Effector memory CD4-positive, alpha-beta T cell (primary cell): ENCODE data around the gene IER3.
"Not testable (repeated sequence)": the region's sequence is repeated elsewhere in the genome, so short reads cannot be mapped to it uniquely, and the experiment has no call there.

Experiments
- DNase-seq, 3 donors: peaks; one replicate each; pipeline ENCODE4 v3.0.0-alpha.2; 2020
- H3K27ac ChIP-seq: 2 replicates; pipeline ENCODE4 v1.7.0; 2013; ENCODE audit warnings: mild to moderate bottlenecking, low read length, moderate library complexity; ENCODE audit not compliant: insufficient read depth, poor library complexity, severe bottlenecking
- H3K27me3 ChIP-seq: replicated peaks from 2 replicates; pipeline ENCODE4 v1.7.0; 2013; ENCODE audit warnings: mild to moderate bottlenecking, low read length; ENCODE audit not compliant: insufficient read depth, control insufficient read depth, poor library complexity, severe bottlenecking
- H3K36me3 ChIP-seq: 2 replicates; pipeline ENCODE4 v1.7.0; 2013; ENCODE audit warnings: mild to moderate bottlenecking, low read length, moderate library complexity; ENCODE audit not compliant: control insufficient read depth, insufficient read depth
- H3K4me1 ChIP-seq: 2 replicates; pipeline ENCODE4 v1.7.0; 2013; ENCODE audit warnings: low read length, mild to moderate bottlenecking; ENCODE audit not compliant: control insufficient read depth, insufficient read depth, poor library complexity, severe bottlenecking
- H3K4me3 ChIP-seq: 2 replicates; pipeline ENCODE4 v1.7.0; 2013; ENCODE audit warnings: low read length, low read depth, mild to moderate bottlenecking; ENCODE audit not compliant: insufficient read depth, poor library complexity, severe bottlenecking
- H3K9me3 ChIP-seq: 2 replicates; pipeline ENCODE4 v1.7.0; 2013; ENCODE audit warnings: mild to moderate bottlenecking, low read length, moderate library complexity; ENCODE audit not compliant: control insufficient read depth

IER3 gene

DNA sequence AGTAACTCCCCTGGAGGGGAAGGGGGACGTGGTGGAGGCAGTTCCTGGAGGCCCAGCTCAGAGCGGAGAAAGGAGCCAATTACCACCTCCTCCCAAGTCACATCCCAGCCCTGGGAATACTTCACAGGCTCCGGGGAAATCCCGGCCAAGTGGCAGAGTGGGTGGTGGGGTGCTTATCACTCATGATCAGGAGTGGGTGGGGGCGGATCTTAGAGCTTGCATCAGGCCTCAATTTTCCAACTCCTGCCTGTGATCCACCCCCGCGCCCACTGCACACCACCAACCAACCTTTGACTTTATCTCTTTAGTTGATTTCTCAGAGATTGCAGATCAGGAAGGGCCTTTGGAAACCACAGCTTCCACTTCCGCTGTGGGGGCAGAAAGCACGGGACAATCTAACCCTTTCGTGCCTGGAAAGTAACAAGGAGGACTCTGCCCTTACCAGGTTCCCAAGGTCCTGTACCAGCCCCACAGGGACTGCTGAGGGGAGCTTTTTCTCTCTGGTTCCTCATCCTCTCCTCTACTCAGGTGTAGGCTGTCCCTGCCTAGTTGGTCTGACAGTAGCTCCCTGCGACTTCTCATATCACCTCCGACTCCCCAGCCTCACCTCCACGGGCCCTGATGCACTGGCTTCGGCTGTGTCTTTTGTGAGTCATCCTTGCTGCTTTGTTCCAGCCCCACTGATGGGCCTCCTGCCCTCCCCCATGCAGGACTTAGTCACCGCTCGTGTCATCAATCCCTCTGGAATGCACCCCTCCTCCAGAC is 24.9 kb upstream of the IER3 start:
- Histone ChIP-seq H3K9me3 (no peaks in the 10 kb centered on the region), H3K36me3 (no peaks in the 10 kb centered on the region), H3K4me3 (peak overlapping the region; percentile 5), H3K27ac (no peak overlapping the region), H3K27me3 (no peaks in the 10 kb centered on the region), H3K4me1 (peaks cover 19% of the 10 kb centered on the region)
- peak; percentile 34 to 50 (median 37) for DNase-seq

DNA sequence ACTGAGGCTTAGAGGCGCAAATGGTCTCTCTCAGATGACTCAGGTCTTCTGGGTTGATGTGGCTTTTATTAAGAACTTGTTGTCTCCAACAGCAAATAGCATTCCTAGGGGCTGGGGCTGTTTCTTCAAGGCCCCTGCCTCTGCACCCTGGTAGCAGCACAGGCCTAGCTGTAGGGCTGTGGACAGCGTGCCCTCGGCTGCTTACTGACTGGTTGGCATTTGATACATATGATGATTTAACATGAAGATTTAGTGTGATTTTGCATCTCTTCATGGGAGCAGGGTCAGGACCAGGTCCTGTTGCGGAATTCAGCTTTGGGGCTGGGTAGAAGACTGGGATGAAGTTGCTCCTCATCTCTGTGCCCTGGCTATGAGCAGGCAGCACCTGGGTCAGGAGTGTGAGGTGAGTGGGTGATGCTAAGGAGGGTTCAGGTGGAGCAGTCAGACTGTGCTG is 24.3 kb upstream of the IER3 start:
- Histone ChIP-seq H3K4me1 (peaks cover 19% of the 10 kb centered on the region), H3K4me3 (no peak overlapping the region), H3K9me3 (no peaks in the 10 kb centered on the region), H3K27me3 (no peaks in the 10 kb centered on the region), H3K27ac (no peak overlapping the region), H3K36me3 (no peaks in the 10 kb centered on the region)
- no peak for DNase-seq

DNA sequence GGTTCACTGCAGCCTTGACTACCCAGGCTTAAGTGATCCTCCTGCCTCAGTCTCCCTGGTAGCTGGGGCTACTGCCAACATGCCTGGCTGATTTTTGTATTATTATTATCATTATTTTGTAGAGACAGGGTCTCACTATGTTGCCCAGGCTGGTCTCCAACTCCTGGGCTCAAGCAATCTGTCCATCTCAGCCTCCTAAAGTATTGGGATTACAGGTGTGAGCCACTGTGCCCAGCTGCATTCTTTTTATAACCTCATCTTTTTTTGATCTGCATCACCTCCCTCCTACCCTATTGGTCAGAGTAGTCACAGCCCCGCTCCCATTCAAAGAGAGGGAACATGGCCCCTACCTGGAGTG is 23.6 kb upstream of the IER3 start:
- Histone ChIP-seq H3K4me3 (no peak overlapping the region), H3K9me3 (no peaks in the 10 kb centered on the region), H3K27ac (no peak overlapping the region), H3K36me3 (no peaks in the 10 kb centered on the region), H3K4me1 (peaks cover 19% of the 10 kb centered on the region), H3K27me3 (no peaks in the 10 kb centered on the region)
- DNase-seq = no peak

DNA sequence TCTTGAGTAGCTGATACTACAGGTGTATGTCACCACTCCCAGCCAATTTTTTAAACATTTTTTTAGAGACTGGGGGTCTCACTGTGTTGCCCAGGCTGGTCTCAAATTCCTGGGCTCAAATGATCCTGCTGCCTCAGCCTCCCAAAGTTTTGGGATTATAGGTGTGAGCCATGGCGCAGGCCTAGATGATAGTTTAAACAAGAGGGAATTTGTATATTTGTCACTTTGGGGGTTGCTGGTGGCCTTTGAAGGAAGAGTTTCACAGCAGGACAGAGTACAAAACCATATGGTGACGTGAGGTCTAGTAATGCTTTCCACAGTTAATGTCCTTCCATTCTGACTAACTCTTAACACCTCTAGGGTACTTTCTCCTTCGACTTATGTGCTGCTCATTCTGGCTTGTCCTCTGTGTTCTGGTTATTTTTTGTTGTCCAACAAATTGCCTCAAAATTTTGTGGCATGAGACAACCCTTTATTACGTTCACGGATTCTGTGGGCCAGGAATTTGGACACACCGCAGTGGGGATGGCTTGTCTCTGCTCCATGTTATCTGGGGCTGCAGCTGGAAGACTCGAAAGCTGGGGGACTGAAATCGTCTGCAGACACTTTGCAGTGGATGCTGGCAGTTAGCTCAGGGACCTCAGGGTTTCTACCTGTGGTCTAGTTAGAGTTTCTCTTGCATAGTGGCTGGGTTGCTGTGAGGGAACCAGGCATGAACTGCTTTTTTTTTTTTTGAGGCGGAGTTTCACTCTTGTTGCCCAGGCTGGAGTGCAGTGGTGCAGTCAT is 23.0 kb upstream of the IER3 start:
- Histone ChIP-seq H3K36me3 (no peaks in the 10 kb centered on the region), H3K9me3 (no peaks in the 10 kb centered on the region), H3K4me1 (peaks cover 19% of the 10 kb centered on the region), H3K27me3 (no peaks in the 10 kb centered on the region), H3K4me3 (no peak overlapping the region), H3K27ac (no peak overlapping the region)
- DNase-seq = no peak

DNA sequence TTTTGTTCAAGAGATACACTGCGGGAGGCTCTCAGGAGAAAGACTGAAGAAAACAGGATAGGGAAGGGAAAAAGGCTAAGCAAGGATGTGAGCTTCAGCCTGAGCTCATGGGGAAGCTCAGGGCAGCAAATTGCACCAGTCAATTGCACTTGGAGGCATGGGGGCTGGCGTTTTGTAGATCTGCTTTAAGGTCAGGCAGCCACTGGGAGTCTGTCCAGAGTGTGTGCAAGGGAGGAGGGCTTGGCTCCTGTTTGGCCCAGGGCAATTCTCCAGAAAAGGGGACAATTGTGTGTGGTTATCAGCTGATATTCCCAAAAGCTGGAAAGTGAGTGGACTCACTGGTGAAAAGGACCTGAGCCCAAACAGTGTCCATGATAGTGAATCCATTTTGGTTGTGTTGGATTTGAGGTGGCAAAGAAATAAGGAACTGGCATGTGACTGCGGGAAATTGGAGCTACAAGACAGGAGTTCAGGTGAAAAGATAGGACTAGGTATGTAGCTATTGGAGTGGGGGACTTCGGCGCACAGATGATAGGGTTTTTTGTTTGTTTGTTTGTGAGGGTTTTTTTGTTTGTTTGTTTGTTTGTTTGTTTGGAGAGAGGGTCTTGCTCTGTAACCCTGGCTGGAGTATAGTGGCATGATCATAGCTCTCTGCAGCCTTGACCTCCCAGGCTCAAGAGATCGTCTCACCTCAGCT is 22.3 kb upstream of the IER3 start:
- no peaks in the 10 kb centered on the region for H3K27me3 ChIP-seq
- no peaks in the 10 kb centered on the region for H3K9me3 ChIP-seq
- H3K4me3 ChIP-seq = no peak overlapping the region
- H3K36me3 ChIP-seq = no peaks in the 10 kb centered on the region
- DNase-seq = no peak
- no peak overlapping the region for H3K27ac ChIP-seq
- peaks cover 19% of the 10 kb centered on the region for H3K4me1 ChIP-seq

DNA sequence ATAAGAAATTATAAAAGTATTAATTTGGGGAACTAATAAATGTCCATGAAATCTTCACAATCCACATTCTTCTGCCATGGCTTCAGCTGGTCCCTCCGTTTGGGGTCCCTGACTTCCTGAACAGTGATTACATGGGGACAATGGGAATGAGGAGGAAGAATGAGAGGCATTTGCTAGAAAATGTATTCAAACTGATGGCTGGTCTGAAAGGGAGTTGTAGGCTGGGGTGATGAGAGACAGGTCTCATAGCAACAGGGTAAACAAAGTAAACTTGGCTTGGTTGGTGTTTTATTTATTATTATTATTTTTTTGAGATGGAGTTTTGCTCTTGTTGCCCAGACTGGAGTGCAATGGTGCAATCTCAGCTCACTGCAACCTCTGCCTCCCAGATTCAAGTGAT is 21.1 kb upstream of the IER3 start:
- not testable (repeated sequence) for H3K27ac ChIP-seq, H3K27me3 ChIP-seq, H3K4me3 ChIP-seq, H3K36me3 ChIP-seq, H3K9me3 ChIP-seq, DNase-seq
- H3K4me1 ChIP-seq = peaks cover 19% of the 10 kb centered on the region

DNA sequence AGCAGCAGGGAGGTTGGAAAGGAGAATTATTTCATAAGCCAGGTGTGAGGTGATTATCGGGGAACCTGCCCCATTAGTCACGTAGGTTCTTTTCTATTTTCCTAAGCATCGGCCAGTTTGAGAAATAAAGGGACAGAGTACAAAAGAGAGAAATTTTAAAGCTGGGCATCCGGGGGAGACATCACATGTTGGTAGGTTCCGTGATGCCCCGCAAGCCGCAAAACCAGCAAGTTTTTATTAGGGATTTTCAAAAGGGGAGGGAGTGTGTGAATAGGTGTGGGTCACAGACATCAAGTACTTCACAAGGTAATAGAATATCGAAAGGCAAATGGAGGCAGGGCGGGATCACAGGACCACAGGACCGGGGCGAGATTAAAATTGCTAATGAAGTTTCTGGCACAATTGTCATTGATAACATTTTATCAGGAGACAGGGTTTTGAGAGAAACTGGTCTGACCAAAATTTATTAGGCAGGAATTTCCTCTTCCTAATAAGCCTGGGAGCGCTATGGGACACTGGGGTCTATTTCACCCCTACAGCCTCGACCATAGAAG is 20.2 kb upstream of the IER3 start:
- not testable (repeated sequence) for DNase-seq

DNA sequence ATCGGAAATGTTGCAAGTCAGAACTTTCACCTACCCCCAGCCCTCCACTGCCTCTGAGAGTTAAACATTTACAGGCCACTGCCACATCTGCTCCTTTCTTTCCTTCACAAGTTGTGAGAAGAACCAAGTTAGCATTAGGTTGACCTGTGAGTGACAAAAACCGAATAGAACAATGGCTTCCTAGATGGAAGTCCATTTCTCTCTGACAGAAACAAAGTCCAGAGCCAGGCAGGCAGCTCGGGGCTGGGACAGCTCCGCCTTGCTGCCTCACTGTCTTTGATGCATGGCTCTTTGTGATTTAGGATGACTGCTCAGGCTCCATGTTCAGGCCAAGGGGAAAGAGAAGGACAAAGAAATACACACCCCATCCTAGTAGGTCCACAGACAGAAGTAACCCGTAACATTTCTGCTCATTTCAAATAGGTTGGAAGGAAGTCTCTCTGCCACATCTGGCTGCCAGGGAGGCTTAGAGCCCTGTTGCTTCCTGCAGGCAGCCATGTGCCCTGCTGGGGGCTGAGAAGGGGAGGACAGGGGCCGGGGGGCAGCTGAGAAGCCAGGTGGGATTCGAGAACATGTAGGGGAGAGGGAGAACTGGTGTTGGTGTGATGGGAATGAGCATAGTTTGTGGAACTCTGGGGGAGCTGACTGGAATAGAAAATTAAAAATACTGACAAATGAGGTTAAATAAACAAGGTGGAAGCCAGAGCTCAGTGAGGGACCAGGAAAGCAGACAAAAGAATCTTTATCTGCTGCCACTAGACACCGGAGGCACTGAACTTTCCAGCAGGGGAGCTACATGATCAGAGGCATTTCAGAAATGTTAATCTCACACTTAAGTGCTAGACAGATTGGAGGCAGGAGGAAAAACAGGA is 19.5 kb upstream of the IER3 start:
- no peak for DNase-seq
- Histone ChIP-seq H3K4me1 (peaks cover 9% of the 10 kb centered on the region), H3K36me3 (no peaks in the 10 kb centered on the region), H3K9me3 (no peaks in the 10 kb centered on the region), H3K4me3 (no peak overlapping the region), H3K27ac (no peak overlapping the region), H3K27me3 (no peaks in the 10 kb centered on the region)

More for the DNA sequence above, 20.2 kb upstream of the IER3 start:
- H3K27me3 ChIP-seq, H3K9me3 ChIP-seq, H3K27ac ChIP-seq, H3K36me3 ChIP-seq, H3K4me3 ChIP-seq: not testable (repeated sequence)
- peaks cover 16% of the 10 kb centered on the region for H3K4me1 ChIP-seq

DNA sequence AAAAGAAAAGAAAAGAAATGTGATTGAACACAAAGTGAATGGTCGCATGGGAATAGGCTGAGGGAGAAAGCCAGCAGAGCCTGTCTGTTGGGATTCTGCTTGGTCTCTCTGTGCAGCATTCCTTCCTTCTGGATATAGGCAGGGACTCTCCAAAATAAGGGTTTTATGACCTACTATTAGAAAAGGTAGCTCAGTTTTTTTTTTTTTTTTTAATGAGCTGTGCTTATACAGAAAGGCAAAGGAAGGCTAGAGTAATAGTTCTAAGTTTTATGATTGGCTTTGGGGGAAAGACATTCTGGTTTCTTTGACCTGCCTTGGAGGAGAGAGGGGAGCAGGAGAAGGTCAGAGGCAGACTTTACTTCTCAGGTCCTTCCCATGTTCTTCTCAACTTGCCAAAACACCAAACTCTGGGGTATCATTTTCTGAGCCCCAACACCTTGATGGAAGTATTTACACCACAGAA is 18.8 kb upstream of the IER3 start:
- no peak for DNase-seq
- Histone ChIP-seq H3K36me3 (no peaks in the 10 kb centered on the region), H3K27ac (no peak overlapping the region), H3K4me3 (no peak overlapping the region), H3K4me1 (peaks cover 3% of the 10 kb centered on the region), H3K9me3 (no peaks in the 10 kb centered on the region), H3K27me3 (no peaks in the 10 kb centered on the region)
